ENCODE measurements around the gene OR9G1. TPM values are rescaled to one million over a fixed set of nuclear protein-coding genes. Genes with fewer than 3 reads are reported as not detected.
"Not testable (repeated sequence)": the region's sequence is repeated elsewhere in the genome, so short reads cannot be mapped to it uniquely, and the experiment has no call there.

The OR9G1 gene, protein sequence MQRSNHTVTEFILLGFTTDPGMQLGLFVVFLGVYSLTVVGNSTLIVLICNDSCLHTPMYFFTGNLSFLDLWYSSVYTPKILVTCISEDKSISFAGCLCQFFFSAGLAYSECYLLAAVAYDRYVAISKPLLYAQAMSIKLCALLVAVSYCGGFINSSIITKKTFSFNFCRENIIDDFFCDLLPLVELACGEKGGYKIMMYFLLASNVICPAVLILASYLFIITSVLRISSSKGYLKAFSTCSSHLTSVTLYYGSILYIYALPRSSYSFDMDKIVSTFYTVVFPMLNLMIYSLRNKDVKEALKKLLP
- not detected for polyA plus RNA-seq (ENCODE audit: insufficient read length in 12 of 12)
- long read RNA-seq, donor 1, partial matches to known transcripts = 0 of 1 reads
- long read RNA-seq, donor 1, other reads (novel, unspliced or antisense) = 0 of 1 reads
- long read RNA-seq, donor 2 = 0 reads
- long read RNA-seq, donor 3 = 0 reads
- long read RNA-seq, donor 4 = 0 reads
- long read RNA-seq, donor 5 = 0 reads
- long read RNA-seq, donor 6 = 0 reads
- long read RNA-seq, donor 7 = 0 reads
- long read RNA-seq, donor 8 = 0 reads
- long read RNA-seq, donor 9 = 0 reads
- long read RNA-seq, donor 10 = 0 reads
- long read RNA-seq, donor 11 = 0 reads

DNA sequence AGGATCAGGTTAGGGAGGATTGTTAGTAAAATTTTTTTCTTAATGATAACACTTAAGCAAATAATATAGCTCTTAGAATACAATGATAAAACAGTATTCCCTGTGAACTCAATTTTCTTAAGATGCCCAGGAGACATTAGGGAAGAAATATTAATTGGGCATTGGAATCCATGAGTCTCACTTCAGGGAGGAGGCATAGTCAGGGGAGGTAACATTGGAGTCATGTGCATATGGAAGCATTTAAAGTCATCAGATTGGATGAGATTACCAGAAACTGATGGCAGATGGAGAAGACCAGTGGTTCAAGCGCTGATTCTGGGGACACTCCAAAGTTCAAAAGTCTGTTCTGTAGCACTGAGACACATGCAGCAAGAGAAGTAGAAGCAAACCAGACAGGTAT is at the start of gene OR9G1:
Gene OR9G1 (plus strand): TSS at position 301 of the 400 bp plus-strand sequence. CDS start 1,293 bp downstream, outside the sequence.
- no peak for DNase-seq

DNA sequence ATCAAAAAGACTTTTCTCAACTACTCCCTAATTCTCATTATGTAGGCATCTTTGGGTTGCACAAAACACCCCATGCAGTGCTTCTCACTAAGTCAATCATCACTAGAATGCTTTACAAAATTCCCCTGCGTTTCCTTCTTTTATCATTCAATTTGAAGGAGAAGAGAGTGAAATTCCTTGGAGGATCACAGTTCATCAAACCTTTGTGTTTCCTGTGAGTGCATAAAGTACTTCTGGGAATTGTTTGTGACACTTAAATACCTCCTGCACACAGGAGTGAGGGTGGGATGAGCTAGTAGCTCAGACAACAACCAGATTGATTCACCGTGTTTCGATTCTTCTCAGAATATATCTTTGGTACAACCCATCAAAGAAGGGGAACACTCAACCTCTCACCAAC is 39.1 kb upstream of the OR9G1 start:
- no peak for DNase-seq

DNA sequence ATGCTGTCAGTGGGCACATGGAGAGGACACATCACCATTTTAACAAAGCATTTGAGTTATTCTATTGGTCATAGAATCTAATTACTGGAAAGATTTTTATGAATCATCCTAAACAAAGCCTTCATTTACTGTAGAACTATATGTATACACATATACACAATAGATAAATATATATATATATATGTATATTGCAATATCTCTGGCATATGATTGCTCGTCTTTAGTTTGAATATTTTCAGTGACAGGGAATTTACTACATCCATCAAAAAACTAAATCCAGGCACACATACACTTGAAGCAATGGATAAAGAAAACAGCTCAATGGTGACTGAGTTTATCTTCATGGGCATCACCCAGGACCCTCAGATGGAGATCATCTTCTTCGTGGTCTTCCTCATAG is 35.5 kb upstream of the OR9G1 start, which contains the start of gene OR5AR1:
Gene OR5AR1 (plus strand): TSS at position 301 of the 400 bp plus-strand sequence. CDS start 0 bp downstream, at position 301.
- no peak for DNase-seq

DNA sequence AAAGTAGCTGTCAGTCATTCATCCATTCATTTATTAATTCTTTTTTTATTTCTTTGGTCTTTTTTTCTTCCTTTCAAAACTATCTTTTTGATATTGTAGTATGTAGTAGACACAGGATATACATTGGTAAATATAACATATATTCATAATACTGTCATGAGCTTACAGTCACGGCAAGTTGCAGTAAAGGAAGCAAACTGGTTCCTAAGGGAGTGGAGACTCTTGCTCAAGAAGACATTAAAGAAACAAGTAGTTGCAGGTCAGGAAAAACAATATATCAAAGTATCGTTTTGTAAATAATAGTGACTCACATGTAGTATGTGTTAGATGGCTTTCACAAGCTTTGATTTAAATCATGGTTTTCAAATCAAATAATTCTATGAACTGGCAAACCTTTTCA is 27.9 kb upstream of the OR9G1 start:
- DNase-seq = no peak

DNA sequence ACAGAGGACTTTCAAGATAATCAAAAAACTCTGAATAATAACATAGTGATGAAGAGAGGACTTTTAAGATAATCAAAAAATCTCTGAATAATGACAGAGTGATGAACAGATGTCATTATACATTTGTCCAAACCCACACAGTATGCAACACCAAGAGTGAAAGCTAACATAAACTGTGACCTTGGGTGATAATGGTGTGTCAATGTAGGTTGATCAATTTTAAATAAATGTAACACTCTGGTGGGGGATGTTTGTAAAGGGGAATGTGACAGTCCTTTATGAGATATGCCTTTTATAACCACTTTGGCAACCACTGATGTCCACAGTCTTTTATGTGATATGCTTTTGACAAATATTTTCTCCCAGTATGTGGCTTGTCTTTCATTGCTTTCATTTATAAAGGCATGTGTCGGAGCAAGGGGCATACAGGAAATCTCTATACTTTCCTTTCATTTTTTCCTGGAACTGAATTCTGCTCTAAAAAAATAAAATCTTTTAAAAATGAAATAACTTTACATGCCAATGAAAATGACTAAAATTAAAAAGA is 10.3 kb upstream of the OR9G1 start:
- DNase-seq = no peak

DNA sequence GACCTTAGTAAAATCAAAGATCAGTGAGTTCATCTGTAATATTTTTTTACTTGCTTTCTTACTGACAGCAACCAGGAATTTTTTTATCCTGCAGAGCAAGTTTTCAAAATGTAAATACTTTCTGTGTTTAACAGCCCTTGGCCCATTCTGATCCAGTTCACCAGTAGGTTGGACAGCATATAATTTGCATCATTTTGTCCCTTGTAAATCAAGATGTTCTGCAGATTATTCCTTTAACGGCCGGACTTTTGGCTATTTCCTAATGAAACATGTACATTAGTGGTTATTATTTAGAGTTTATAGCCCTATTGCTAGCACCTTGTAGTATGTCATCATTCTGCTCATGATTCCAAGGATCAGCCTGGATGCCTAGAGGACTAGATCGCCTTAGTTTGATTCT is 7.7 kb upstream of the OR9G1 start:
- DNase-seq = not testable (repeated sequence)

DNA sequence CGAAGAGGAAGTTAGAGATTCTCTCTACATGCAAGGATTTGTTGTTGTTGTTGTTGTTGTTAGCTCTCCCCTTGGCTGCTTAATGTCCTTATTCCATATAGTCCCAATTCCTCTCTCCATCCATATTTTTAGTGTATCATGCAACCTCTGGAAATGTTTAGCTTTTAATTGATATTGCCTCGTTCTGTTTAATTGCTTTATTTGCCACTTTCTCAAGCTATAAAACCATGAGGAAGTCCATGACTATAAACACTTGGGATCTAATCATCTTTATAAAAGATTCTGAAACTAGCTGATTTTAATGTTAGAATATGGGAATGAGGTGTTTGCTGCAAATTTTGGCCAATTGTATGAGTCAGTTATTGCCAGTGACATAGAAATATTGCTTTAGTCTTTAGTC is 5.5 kb upstream of the OR9G1 start:
- DNase-seq = no peak

DNA sequence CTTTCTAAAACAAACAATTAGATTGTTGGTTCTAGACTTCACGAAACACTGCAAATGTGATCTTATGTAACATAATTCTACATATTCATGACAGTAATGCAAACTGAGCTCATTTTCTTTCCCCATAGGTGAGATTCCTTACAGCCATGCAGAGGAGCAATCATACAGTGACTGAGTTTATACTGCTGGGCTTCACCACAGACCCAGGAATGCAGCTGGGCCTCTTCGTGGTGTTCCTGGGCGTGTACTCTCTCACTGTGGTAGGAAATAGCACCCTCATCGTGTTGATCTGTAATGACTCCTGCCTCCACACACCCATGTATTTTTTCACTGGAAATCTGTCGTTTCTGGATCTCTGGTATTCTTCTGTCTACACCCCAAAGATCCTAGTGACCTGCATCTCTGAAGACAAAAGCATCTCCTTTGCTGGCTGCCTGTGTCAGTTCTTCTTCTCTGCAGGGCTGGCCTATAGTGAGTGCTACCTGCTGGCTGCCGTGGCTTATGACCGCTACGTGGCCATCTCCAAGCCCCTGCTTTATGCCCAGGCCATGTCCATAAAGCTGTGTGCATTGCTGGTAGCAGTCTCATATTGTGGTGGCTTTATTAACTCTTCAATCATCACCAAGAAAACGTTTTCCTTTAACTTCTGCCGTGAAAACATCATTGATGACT is 1.5 kb downstream of the OR9G1 start:
- DNase-seq = no peak

DNA sequence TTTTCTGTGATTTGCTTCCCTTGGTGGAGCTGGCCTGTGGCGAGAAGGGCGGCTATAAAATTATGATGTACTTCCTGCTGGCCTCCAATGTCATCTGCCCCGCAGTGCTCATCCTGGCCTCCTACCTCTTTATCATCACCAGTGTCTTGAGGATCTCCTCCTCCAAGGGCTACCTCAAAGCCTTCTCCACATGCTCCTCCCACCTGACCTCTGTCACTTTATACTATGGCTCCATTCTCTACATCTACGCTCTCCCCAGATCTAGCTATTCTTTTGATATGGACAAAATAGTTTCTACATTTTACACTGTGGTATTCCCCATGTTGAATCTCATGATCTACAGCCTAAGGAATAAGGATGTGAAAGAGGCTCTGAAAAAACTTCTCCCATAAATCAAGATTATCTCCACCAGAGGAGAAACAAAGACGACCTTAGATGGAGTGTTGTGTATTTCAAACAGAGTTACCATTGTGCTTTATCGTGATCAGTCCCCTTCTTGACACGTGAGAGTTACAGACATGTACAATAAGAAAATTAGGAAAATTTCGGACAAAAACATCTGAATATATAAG is 2.1 kb downstream of the OR9G1 start:
- DNase-seq = no peak

DNA sequence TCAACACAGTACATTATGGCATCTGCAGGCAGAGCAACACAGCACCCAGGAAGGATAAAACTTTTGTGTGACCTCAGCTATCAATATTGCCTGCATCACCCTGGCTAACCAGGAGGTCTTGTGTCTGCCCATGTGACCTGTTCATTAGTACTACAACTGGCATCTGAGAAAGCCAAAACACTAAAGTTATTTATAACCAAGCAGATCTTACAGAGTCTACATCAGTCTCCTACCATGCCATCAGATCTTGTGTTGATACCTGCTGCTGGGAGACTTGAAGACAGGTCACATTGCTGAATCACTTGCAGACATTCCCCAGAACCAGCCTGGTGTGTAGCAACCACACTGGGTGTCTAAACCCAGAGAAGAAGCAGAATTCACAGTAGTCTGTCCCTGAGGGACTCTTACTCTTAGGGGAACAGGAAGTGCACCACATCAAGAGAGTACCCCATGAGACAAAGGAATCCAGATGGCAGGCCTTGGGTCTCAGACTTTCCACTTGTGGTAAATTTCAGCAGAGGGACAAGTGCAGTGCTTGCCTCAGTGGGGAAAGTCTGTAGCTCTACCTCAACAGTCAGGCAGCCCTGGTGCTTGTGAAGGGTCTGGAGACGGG is 7.0 kb downstream of the OR9G1 start:
- no peak for DNase-seq

DNA sequence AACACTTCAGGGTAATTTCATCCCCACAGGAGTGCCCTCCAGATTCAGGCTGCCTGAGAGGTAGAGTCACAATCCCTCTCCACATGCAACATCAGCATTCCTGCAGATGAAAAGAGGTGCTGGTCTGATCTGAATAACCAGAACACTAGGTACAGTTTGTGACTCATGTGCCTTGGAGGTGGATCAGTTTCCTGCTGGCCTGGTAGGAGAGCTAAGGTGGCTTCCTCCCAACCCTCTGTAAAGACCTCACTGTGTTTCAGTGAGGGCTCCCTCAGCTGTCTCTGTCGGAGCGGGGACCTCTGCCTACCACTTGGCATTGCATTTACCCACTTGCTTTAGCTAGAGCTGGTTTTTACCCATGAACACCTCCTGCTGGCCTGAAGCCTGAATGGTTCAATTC is 7.6 kb downstream of the OR9G1 start:
- no peak for DNase-seq

DNA sequence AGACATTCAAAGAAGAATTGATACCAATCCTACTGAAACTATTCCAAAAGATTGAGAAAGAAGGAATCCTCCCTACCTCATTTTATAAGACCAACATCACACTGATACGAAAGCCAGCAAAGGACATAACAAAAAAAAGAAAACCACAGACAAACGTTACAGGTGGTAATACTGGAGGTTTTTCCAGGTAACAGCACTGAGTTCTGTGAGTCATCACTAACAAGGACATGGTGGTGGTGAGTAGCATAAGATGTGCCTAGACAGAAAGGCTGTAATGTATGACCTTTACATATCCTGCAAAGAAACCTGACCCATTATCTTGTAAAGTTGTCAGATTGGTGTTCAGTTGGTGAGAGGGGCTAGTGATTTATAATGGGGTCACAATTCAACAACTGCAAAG is 15.3 kb downstream of the OR9G1 start:
- no peak for DNase-seq

DNA sequence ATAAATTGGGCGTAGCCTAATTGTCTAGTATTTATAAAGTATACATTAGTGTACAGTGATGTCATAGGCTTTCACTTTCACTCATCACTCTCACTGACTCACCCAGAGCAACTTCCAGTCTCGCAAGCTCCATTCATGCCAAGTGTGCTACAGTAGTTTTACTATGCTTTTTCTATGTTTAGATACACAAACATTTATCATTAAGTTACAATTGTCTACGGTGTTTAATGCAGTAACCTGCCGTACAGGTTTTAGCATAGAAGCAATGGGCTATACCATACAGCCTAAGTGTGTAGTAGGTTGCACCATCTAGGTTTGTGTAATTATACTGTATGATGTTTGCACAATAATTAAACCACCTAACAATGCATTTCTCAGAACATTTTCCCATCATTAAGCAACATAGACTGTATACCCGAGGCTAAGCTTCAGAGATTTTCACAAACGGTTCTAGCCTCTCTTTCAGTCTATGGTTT is 17.5 kb downstream of the OR9G1 start:
- no peak for DNase-seq

DNA sequence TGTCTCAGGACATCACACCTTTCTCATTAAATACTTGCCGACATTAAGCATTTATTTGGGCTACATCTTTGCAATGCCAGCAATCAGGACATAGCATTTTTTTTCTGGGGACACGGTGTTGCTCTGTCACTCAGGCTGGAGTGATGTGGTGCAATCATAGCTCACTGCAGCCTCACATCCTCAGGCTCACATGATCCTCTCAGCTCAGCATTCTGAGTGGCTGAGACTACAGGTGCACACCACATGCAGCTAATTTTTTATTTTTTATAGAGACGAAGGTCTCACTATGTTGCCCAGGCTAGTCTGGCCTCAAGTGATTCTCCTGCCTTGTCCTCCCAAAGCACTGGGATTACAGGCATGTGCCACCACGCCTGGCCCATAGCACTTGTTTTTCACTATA is 21.6 kb downstream of the OR9G1 start:
- no peak for DNase-seq

DNA sequence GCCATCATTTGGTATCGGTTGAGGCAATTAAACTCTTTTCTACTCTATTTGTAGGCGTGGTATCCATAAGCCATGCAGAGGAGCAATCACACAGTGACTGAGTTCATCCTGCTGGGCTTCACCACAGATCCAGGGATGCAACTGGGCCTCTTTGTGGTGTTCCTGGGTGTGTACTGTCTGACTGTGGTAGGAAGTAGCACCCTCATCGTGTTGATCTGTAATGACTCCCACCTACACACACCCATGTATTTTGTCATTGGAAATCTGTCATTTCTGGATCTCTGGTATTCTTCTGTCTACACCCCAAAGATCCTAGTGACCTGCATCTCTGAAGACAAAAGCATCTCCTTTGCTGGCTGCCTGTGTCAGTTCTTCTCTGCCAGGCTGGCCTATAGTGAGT is 41.2 kb downstream of the OR9G1 start:
- no peak for DNase-seq

DNA sequence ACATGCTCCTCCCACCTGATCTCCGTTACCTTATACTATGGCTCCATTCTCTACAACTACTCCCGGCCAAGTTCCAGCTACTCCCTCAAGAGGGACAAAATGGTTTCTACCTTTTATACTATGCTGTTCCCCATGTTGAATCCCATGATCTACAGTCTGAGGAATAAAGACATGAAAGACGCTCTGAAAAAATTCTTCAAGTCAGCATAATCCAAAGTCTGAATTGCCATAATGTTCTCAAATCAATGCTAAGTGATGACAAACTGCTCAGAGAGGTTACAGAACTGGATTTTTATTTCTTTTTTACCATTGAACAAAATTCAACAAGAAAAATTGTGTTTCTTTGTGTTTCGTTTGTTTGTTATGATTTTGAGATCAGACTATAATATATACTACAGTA is 42.0 kb downstream of the OR9G1 start:
- DNase-seq = no peak

DNA sequence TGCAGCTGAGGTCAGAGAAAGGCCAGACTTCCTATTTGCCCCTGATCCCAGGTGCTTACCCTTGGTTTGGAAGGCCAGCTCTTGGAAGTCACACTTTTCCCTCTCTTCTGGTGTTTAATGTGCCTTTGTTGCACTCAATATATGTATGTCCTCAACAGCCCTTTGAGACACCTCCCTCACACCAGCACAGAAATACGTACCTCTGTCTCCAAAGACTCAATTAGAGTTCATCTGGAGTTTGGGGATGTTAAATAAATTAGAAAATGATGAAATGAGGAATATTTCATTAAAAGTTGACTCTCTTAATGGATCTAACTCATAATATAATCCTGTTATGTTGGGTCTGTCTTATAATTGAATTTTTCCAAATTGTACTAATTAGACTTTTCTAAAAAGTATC is 49.7 kb downstream of the OR9G1 start, which contains the start of gene OR9G4:
Gene OR9G4 (minus strand): TSS at position 101 of the 400 bp plus-strand sequence. CDS start 4,931 bp downstream, outside the sequence.
- no peak for DNase-seq

DNA sequence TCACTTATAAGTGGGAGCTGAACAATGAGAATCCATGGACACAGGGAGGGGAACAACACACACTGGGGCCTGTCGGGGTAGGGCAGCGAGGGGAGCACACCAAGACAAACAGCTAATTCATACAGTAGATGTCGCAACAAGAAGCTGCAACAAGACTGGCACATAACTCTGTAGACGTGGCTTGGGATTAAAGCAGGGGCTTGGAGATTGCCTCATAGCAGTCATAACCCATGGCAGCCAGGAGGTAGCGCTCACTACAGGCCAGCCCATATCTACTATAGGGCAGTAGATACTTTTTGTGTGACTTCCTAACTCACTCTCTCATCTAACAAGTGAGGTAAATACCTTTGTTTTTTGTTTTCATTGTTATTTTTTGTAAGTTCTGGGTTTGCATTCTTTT is 51.3 kb downstream of the OR9G1 start:
- DNase-seq = no peak

DNA sequence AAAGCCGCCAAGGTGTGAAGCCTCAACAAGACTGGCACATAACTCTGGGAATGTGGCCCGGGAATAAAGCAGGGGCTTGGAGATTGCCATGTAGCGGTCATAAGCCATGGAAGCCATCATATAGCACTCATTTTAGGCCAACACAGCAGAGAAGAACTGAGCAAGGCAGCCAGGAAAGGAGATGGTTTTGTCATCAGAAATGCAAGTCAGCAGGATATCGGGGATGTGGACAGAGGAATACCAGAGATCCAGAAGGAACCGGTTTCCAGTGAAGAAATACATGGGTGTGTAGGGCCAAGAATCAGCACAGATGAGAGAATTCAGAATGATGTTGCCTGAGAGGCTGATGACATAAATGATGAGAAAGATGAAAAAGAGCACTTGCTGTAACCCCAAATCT is 52.6 kb downstream of the OR9G1 start:
- no peak for DNase-seq
